ENCODE results near the gene SELENON. TPM values are rescaled to one million over a fixed set of nuclear protein-coding genes. Genes with fewer than 3 reads are reported as not detected.

Gene SELENON
- total and polyA plus RNA-seq, 2 of the 13 experiments (the other 11 are each of a cell fraction or from before 2014, with no cell fraction given), result 3.8 to 8.0 TPM

GRCh38 chr1:25858494-25858893 is 58.5 kb downstream of the SELENON start:
- DNase-seq (ENCODE audit: low spot score) (no peak), ATAC-seq (peak; percentile 13), FAIRE-seq (no peak)
- Histone ChIP-seq H3K79me2 (ENCODE audit: insufficient read depth, low read length) (peaks cover 36% of the 10 kb centered on the region), H3K27ac (ENCODE audit: extremely low read length, insufficient read depth, low read length) (peak overlapping the region; percentile 69), H3K27me3 (ENCODE audit: control insufficient read depth in 1 of 2, insufficient read depth in 2 of 2, low read length in 2 of 2) (no peaks in the 10 kb centered on the region; a peak in 1 of 5 replicates), H3K4me3 (replicated peaks in 1 of 3; ENCODE audit: insufficient read depth in 1 of 3, low read depth in 2 of 3, low read length in 3 of 3) (peak overlapping the region; percentile 88 to 94 (median 93)), H3K4me1 (ENCODE audit: insufficient read depth, low read length) (peaks cover 63% of the 10 kb centered on the region), H3K36me3 (replicated peaks in 1 of 2; ENCODE audit: control insufficient read depth in 1 of 2, insufficient read depth in 2 of 2, low read length in 2 of 2) (peaks cover 4 to 9% of the 10 kb centered on the region in 2 experiments; a peak in 4 of 5 replicates), H4K20me1 (ENCODE audit: insufficient read depth, low read length) (no peaks in the 10 kb centered on the region), H3K4me2 (ENCODE audit: low read depth, low read length) (peak overlapping the region; percentile 97), H3K9ac (ENCODE audit: insufficient read depth, low read depth, low read length) (peak overlapping the region; percentile 80), H3K9me3 (ENCODE audit: low read length) (no peaks in the 10 kb centered on the region), H2AFZ (ENCODE audit: low read length) (peak overlapping the region; percentile 87)
- ChIA-PET CTCF (ENCODE audit: low intra/inter-chr PET ratio, low total read pairs) (no interaction called here), POLR2A (no interaction called here)
- WGBS (ENCODE audit: low lambda C conversion rate), result 25% methylated on average over 6 of the region's 7 CpGs
- in situ Hi-C loops (cut with HindIII; ENCODE audit: extremely low pct_ligation_motif_present, low pct_unique_long_range_greater_than_20kb) (no loop called here), intact Hi-C loops (cut with micrococcal nuclease; ENCODE audit: unreplicated experiment) (no loop called here)
- BruUV-seq (replicated peaks), result TSS peak; percentile 45
- TF ChIP-seq PITX1 (CRISPR knock-in tag; IDR thresholded peaks at IDR 0.05), result no peak
- TF ChIP-seq FUBP1 (CRISPR knock-in tag; IDR thresholded peaks at IDR 0.05; ENCODE audit: borderline replicate concordance), result no peak
- TF ChIP-seq, protein P1, sequence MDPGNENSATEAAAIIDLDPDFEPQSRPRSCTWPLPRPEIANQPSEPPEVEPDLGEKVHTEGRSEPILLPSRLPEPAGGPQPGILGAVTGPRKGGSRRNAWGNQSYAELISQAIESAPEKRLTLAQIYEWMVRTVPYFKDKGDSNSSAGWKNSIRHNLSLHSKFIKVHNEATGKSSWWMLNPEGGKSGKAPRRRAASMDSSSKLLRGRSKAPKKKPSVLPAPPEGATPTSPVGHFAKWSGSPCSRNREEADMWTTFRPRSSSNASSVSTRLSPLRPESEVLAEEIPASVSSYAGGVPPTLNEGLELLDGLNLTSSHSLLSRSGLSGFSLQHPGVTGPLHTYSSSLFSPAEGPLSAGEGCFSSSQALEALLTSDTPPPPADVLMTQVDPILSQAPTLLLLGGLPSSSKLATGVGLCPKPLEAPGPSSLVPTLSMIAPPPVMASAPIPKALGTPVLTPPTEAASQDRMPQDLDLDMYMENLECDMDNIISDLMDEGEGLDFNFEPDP (CRISPR knock-in tag; conservative IDR thresholded peaks at IDR 0.05), result no peak
- no peak for TF ChIP-seq ZFP82 (CRISPR knock-in tag; IDR thresholded peaks at IDR 0.05; ENCODE audit: borderline replicate concordance)
- TF ChIP-seq, protein P2, sequence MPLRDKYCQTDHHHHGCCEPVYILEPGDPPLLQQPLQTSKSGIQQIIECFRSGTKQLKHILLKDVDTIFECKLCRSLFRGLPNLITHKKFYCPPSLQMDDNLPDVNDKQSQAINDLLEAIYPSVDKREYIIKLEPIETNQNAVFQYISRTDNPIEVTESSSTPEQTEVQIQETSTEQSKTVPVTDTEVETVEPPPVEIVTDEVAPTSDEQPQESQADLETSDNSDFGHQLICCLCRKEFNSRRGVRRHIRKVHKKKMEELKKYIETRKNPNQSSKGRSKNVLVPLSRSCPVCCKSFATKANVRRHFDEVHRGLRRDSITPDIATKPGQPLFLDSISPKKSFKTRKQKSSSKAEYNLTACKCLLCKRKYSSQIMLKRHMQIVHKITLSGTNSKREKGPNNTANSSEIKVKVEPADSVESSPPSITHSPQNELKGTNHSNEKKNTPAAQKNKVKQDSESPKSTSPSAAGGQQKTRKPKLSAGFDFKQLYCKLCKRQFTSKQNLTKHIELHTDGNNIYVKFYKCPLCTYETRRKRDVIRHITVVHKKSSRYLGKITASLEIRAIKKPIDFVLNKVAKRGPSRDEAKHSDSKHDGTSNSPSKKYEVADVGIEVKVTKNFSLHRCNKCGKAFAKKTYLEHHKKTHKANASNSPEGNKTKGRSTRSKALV (CRISPR knock-in tag; IDR thresholded peaks at IDR 0.05), result no peak
- no peak for TF ChIP-seq ZIK1 (CRISPR knock-in tag; IDR thresholded peaks at IDR 0.05; ENCODE audit: borderline replicate concordance, low read depth)
- TF ChIP-seq, protein P3, sequence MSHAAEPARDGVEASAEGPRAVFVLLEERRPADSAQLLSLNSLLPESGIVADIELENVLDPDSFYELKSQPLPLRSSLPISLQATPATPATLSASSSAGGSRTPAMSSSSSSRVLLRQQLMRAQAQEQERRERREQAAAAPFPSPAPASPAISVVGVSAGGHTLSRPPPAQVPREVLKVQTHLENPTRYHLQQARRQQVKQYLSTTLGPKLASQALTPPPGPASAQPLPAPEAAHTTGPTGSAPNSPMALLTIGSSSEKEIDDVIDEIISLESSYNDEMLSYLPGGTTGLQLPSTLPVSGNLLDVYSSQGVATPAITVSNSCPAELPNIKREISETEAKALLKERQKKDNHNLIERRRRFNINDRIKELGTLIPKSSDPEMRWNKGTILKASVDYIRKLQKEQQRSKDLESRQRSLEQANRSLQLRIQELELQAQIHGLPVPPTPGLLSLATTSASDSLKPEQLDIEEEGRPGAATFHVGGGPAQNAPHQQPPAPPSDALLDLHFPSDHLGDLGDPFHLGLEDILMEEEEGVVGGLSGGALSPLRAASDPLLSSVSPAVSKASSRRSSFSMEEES (CRISPR knock-in tag; IDR thresholded peaks at IDR 0.05), result 0 out of 2 replicates have a peak, but pooled peaks have one; percentile 1
- TF ChIP-seq CREBL2 (CRISPR knock-in tag; IDR thresholded peaks at IDR 0.05; ENCODE audit: borderline replicate concordance), result 0 out of 2 replicates have a peak, but pooled peaks have one; percentile 6
- TF ChIP-seq ZXDC (CRISPR knock-in tag; IDR thresholded peaks at IDR 0.05), result no peak
- no peak for TF ChIP-seq HOXA9 (CRISPR knock-in tag; IDR thresholded peaks at IDR 0.05; ENCODE audit: borderline replicate concordance)
